Measurements from ENCODE around the gene CADPS2.

CADPS2 gene

DNA sequence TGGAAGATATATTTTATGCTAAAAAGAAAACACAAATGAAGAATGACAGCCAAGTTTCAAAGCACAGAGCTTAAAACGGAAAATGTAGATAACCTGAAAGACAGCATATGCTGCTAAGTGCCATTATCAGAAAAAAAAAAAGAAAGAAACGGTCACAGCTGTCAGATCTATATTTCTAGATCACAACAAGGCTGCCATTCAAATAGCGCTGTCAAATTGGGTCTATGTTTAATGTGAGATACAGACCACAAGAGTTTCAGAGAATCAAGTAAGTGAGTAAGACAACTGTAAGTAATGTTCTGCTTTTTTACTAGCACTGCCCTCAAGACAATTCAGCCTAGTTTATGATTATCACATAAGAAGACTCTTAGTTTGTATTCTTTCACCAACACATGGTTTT, 117.4 kb downstream of the CADPS2 start:
- TF ChIP-seq, protein P1, sequence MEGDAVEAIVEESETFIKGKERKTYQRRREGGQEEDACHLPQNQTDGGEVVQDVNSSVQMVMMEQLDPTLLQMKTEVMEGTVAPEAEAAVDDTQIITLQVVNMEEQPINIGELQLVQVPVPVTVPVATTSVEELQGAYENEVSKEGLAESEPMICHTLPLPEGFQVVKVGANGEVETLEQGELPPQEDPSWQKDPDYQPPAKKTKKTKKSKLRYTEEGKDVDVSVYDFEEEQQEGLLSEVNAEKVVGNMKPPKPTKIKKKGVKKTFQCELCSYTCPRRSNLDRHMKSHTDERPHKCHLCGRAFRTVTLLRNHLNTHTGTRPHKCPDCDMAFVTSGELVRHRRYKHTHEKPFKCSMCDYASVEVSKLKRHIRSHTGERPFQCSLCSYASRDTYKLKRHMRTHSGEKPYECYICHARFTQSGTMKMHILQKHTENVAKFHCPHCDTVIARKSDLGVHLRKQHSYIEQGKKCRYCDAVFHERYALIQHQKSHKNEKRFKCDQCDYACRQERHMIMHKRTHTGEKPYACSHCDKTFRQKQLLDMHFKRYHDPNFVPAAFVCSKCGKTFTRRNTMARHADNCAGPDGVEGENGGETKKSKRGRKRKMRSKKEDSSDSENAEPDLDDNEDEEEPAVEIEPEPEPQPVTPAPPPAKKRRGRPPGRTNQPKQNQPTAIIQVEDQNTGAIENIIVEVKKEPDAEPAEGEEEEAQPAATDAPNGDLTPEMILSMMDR (conservative IDR thresholded peaks at IDR 0.05) = no peak
- no peak overlapping the region for H3K27ac ChIP-seq

DNA sequence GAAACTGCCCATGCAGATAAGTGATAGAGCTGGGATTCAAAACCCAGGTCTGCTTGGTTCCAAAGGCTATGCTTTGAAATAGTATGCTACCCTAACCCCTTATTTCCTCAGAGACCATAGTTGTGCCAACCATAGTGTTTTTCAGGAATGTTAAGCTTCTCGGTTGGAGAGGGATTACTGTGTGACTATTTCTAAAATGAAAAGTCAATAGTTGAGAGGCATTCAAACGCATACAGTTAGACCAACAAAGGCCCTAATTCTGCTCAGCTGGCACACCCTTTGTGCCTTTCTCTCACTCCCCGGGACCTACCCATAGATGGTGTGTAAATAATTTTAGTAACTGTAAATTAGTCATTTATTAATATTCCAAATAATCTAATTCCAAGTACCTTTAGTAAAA, 118.9 kb downstream of the CADPS2 start:
- no peak overlapping the region for H3K27ac ChIP-seq
- TF ChIP-seq, protein P1 (conservative IDR thresholded peaks at IDR 0.05) = no peak

DNA sequence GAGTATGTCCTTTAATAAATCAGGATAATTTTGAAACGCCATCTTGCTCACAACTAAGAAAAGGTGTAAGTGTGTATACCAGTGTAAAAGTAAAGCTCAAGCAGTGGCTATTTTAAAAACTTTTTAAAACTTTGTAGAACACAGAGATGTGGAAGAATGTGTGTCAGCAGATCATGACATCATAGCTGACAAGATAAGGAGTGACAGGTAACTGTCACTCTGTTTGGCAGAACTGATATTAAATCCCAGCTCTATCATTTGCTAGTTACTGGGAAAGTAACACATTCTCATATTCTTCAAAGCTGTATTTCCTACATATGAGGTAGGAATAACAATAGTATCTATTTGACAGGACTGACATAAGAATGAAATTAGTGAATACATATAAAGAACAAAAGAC, 119.7 kb downstream of the CADPS2 start:
- TF ChIP-seq, protein P1 (conservative IDR thresholded peaks at IDR 0.05) = no peak
- H3K27ac ChIP-seq = no peak overlapping the region

DNA sequence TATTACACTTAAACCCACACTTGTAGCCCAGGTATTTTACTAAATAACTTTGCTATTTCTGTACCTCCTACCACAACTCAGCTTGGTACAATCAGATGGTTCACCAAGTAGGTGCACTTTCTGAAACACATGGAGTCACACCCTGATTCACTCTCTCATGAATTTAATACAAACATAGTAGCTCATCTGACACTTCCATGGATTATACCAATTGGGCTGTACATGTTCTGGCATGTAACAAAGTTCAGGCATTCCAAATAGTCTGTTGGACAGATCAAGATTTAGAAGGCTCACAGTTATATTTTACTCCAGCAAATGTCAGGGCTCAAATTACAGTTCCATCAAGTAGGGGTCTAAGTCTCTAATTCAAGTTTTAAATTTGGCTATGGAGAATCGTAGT, 121.4 kb downstream of the CADPS2 start:
- no peak overlapping the region for H3K27ac ChIP-seq
- TF ChIP-seq, protein P1 (conservative IDR thresholded peaks at IDR 0.05) = no peak

DNA sequence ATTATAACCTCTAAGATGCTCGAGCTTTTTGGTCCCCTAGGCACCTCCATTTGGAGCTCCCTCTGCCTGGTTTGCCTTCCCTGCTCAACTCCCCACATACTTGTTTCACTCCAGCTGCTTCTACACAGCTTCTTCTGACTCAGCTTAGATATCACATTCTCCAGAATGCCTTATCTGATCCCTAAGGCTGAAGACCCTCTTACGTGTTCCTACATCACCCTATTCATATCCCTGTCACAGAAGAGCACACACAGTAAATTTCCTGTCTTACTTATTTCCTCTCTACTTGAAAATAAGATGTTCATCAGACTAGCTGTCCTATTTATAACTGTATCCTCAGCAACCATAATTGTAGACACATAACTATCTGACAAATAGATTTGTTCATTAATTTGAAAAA, 122.2 kb downstream of the CADPS2 start:
- no peak overlapping the region for H3K27ac ChIP-seq
- TF ChIP-seq, protein P1 (conservative IDR thresholded peaks at IDR 0.05) = no peak

DNA sequence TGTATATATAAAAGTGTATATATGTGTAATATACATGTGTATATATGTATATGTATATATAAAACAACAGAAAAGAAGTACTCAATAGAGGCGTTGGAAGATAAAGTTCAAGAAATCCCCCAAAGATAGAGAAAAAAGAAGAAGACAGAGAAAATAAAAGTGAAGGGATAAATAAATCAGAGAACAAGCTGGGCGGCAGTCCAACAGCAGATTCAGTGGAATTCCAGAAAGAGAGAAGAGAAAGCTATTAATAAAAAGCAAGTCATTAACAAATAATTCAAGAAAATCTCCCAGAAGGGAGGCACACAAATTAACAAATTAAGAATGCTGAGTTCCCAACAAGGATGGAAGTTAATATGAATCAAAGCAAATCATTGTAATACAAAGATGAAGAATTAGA, 124.2 kb downstream of the CADPS2 start:
- TF ChIP-seq, protein P1 (conservative IDR thresholded peaks at IDR 0.05) = no peak
- no peak overlapping the region for H3K27ac ChIP-seq

DNA sequence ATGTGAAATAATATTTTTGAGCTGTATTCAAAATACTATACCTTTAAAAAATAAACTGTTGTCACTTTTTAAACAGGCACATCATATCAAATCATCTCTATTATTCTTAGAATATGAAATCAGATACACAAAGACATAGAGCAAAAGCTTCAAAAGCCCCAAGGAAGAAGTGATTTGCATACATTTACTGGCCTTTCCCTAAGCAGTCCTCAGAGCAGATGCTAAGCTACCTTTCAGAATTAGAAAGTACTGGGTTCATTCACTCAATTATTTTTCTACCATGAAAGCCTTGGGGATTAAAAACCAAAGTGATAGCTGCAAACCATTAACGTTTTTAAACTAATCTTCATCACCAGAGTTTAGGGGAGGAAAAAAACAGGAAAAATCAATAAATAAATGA, 127.8 kb downstream of the CADPS2 start:
- TF ChIP-seq, protein P1 (conservative IDR thresholded peaks at IDR 0.05) = no peak
- H3K27ac ChIP-seq = no peak overlapping the region

DNA sequence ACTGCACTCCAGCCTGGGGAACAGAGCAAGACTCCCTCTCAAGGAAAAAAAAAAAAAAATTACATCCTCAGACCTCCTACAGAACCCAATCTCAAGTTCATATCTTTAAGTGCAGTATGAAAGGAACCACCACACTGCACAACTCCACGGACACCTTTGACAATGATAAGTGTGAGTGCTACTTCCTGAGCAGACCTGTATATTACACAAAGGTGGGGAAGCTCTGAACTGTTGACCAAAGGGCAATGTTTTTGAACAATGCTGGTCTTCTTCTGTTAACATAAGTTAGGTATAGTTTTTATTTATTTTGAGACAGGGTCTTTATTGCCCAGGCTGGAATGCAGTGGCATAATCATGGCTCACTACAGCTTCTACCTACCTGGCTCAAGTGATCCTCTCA, 129.4 kb downstream of the CADPS2 start:
- no peak overlapping the region for H3K27ac ChIP-seq
- TF ChIP-seq, protein P1 (conservative IDR thresholded peaks at IDR 0.05) = no peak
